ENCODE measurements around the gene HOXA4. TPM values are rescaled to one million over a fixed set of nuclear protein-coding genes. Genes with fewer than 3 reads are reported as not detected.
A peak's percentile ranks its signal among the peaks of the same experiment; 100 is the strongest.

The HOXA4 gene
- total RNA-seq, 1 experiment from 2014 or later = not detected

- ChIA-PET POLR2A (no interaction called here), CTCF (interaction anchor here (0.9 to 1.4 kb wide), 3 partner anchors 12 to 23 kb away, joined by 3 to 5 read pairs (median 4); no protein-coding TSS in a partner anchor)
- DNase-seq (ENCODE audit: low spot score) (no peak), ATAC-seq (no peak)
- H3K4me1 Mint-ChIP-seq = peaks cover 21% of the 10 kb centered on the region
- peaks cover 99% of the 10 kb centered on the region for H3K27me3 Mint-ChIP-seq (ENCODE audit: low read depth)
- H3K27ac Mint-ChIP-seq = no peak overlapping the region
- TF ChIP-seq NR3C1 (CRISPR knock-in tag; conservative IDR thresholded peaks at IDR 0.05; ENCODE audit: low read depth) (no peak), STAT6 (CRISPR knock-in tag; conservative IDR thresholded peaks at IDR 0.05; ENCODE audit: low read depth) (0 out of 2 replicates have a peak, but pooled peaks have one; percentile 48)
- H3K4me3 Mint-ChIP-seq = no peak overlapping the region
- 0 out of 2 replicates have a peak, but pooled peaks cover 2% of the 10 kb centered on the region for H3K36me3 Mint-ChIP-seq
- H3K9me3 Mint-ChIP-seq = no peaks in the 10 kb centered on the region
Measured at GRCh38 chr7:27173511-27173955, 43.0 kb upstream of the HOXA4 start.

GRCh38 chr7:27172823-27173510 lies 42.4 kb upstream of the HOXA4 start:
- 0 out of 2 replicates have a peak, but pooled peaks cover 2% of the 10 kb centered on the region for H3K36me3 Mint-ChIP-seq
- peaks cover 23% of the 10 kb centered on the region for H3K4me1 Mint-ChIP-seq
- H3K9me3 Mint-ChIP-seq = no peaks in the 10 kb centered on the region
- H3K27ac Mint-ChIP-seq = no peak overlapping the region
- H3K27me3 Mint-ChIP-seq (ENCODE audit: low read depth) = peaks cover 99% of the 10 kb centered on the region
- ChIA-PET CTCF (interaction anchor here (0.9 to 1.4 kb wide), 2 partner anchors 12 to 22 kb away, joined by 4 to 5 read pairs; no protein-coding TSS in a partner anchor), POLR2A (no interaction called here)
- H3K4me3 Mint-ChIP-seq = no peak overlapping the region
- ATAC-seq (no peak), DNase-seq (ENCODE audit: low spot score) (no peak)
- no peak for TF ChIP-seq ZBTB43 (CRISPR knock-in tag; IDR thresholded peaks at IDR 0.05)
- TF ChIP-seq EMX1 (CRISPR knock-in tag; IDR thresholded peaks at IDR 0.05) = no peak
- no peak for TF ChIP-seq E2F1 (CRISPR knock-in tag; IDR thresholded peaks at IDR 0.05)
- no peak for TF ChIP-seq E2F5 (CRISPR knock-in tag; IDR thresholded peaks at IDR 0.05)
- TF ChIP-seq ATF1 (CRISPR knock-in tag; IDR thresholded peaks at IDR 0.05) = no peak
- TF ChIP-seq ZNF219 (CRISPR knock-in tag; IDR thresholded peaks at IDR 0.05; ENCODE audit: borderline replicate concordance) = no peak
- TF ChIP-seq NFATC4 (CRISPR knock-in tag; IDR thresholded peaks at IDR 0.05) = no peak
- no peak for TF ChIP-seq MAX (CRISPR knock-in tag; IDR thresholded peaks at IDR 0.05)
- no peak for TF ChIP-seq IRF1 (CRISPR knock-in tag; IDR thresholded peaks at IDR 0.05)

GRCh38 chr7:27172315-27172774 lies 41.8 kb upstream of the HOXA4 start:
- ATAC-seq = no peak
- no peak for DNase-seq (ENCODE audit: low spot score)
- H3K27ac Mint-ChIP-seq = no peak overlapping the region
- H3K9me3 Mint-ChIP-seq = no peaks in the 10 kb centered on the region
- CTCF ChIA-PET = no interaction called here
- no peak overlapping the region for H3K4me3 Mint-ChIP-seq
- H3K27me3 Mint-ChIP-seq (ENCODE audit: low read depth) = peaks cover 99% of the 10 kb centered on the region
- H3K36me3 Mint-ChIP-seq = 0 out of 2 replicates have a peak, but pooled peaks cover 2% of the 10 kb centered on the region
- POLR2A ChIA-PET = no interaction called here
- peaks cover 23% of the 10 kb centered on the region for H3K4me1 Mint-ChIP-seq
- TF ChIP-seq NR3C1 (CRISPR knock-in tag; conservative IDR thresholded peaks at IDR 0.05; ENCODE audit: low read depth) (no peak), ESRRA (CRISPR knock-in tag; IDR thresholded peaks at IDR 0.05; ENCODE audit: borderline replicate concordance) (no peak), MXD4 (CRISPR knock-in tag; IDR thresholded peaks at IDR 0.05; ENCODE audit: borderline replicate concordance) (no peak), GTF2I (CRISPR knock-in tag; conservative IDR thresholded peaks at IDR 0.05) (no peak), RELA (CRISPR knock-in tag; IDR thresholded peaks at IDR 0.05; ENCODE audit: borderline replicate concordance) (no peak), NFE2L1 (CRISPR knock-in tag; IDR thresholded peaks at IDR 0.05) (no peak), KAT7 (CRISPR knock-in tag; IDR thresholded peaks at IDR 0.05; ENCODE audit: borderline replicate concordance) (no peak), ELF4 (CRISPR knock-in tag; IDR thresholded peaks at IDR 0.05; ENCODE audit: low read depth) (no peak), E2F4 (CRISPR knock-in tag; IDR thresholded peaks at IDR 0.05; ENCODE audit: borderline replicate concordance, low read depth) (no peak), SMAD3 (CRISPR knock-in tag; IDR thresholded peaks at IDR 0.05; ENCODE audit: borderline replicate concordance) (no peak), USF2 (CRISPR knock-in tag; IDR thresholded peaks at IDR 0.05) (no peak)

Measured in WTC11 (cell line).